ENCODE data around the gene HSD11B2.
A peak's percentile ranks its signal among the peaks of the same experiment; 100 is the strongest.

Gene HSD11B2

GRCh38 chr16:67394155-67395104 lies 36.5 kb upstream of the HSD11B2 start:
- DNase-seq (ENCODE audit: extremely low spot score): no peak
- ChIA-PET CTCF (interaction anchor here (3.5 kb wide), 1 partner anchor 14 kb away, joined by 16 read pairs; no protein-coding TSS in a partner anchor), POLR2A (interaction anchor here (1.0 kb wide), 1 partner anchor 27 kb away, joined by 3 read pairs; no protein-coding TSS in a partner anchor)
- TF ChIP-seq SUZ12 (IDR thresholded peaks at IDR 0.05): no peak
- no peak for TF ChIP-seq PKNOX1 (IDR thresholded peaks at IDR 0.05)
- no peak for TF ChIP-seq LEF1 (IDR thresholded peaks at IDR 0.05; ENCODE audit: borderline replicate concordance)
- no peak for TF ChIP-seq TARDBP (IDR thresholded peaks at IDR 0.05)
- TF ChIP-seq CTBP1 (IDR thresholded peaks at IDR 0.05; ENCODE audit: borderline replicate concordance): no peak
- TF ChIP-seq NFRKB (IDR thresholded peaks at IDR 0.05): no peak
- TF ChIP-seq ELF4 (IDR thresholded peaks at IDR 0.05): no peak
- TF ChIP-seq FOXK2 (IDR thresholded peaks at IDR 0.05): no peak
- TF ChIP-seq HDGF (IDR thresholded peaks at IDR 0.05; ENCODE audit: borderline replicate concordance): no peak
- TF ChIP-seq L3MBTL2 (conservative IDR thresholded peaks at IDR 0.05): no peak
- TF ChIP-seq SP1 (IDR thresholded peaks at IDR 0.05): no peak

GRCh38 chr16:67395105-67395457 lies 35.8 kb upstream of the HSD11B2 start:
- no peak for TF ChIP-seq FOXA1 (IDR thresholded peaks at IDR 0.05)
- TF ChIP-seq BHLHE40 (IDR thresholded peaks at IDR 0.05; ENCODE audit: borderline replicate concordance): no peak
- TF ChIP-seq L3MBTL2 (conservative IDR thresholded peaks at IDR 0.05): no peak
- TF ChIP-seq ZNF384 (IDR thresholded peaks at IDR 0.05): no peak
- no peak for TF ChIP-seq CTBP1 (IDR thresholded peaks at IDR 0.05; ENCODE audit: borderline replicate concordance)
- TF ChIP-seq FOXM1 (IDR thresholded peaks at IDR 0.05; ENCODE audit: borderline replicate concordance): no peak
- no peak for TF ChIP-seq LEF1 (IDR thresholded peaks at IDR 0.05; ENCODE audit: borderline replicate concordance)
- no peak for TF ChIP-seq ARNT (IDR thresholded peaks at IDR 0.05)
- TF ChIP-seq TARDBP (IDR thresholded peaks at IDR 0.05): no peak
- no peak for TF ChIP-seq NFRKB (IDR thresholded peaks at IDR 0.05)
- no peak for TF ChIP-seq SUZ12 (IDR thresholded peaks at IDR 0.05)
- TF ChIP-seq FOXK2 (IDR thresholded peaks at IDR 0.05): no peak
- TF ChIP-seq SP1 (IDR thresholded peaks at IDR 0.05): no peak
- no peak for TF ChIP-seq ELF4 (IDR thresholded peaks at IDR 0.05)
- no peak for TF ChIP-seq PKNOX1 (IDR thresholded peaks at IDR 0.05)
- TF ChIP-seq HDGF (IDR thresholded peaks at IDR 0.05; ENCODE audit: borderline replicate concordance): no peak
- POLR2A ChIA-PET: no interaction called here
- CTCF ChIA-PET: interaction anchor here (0.7 kb wide), 1 partner anchor 93 kb away, joined by 3 read pairs; no protein-coding TSS in a partner anchor
- no peak for DNase-seq (ENCODE audit: extremely low spot score)

- ChIA-PET CTCF (interaction anchor here (0.7 kb wide), 2 partner anchors 12 to 92 kb away, joined by 3 to 4 read pairs; no protein-coding TSS in a partner anchor), POLR2A (no interaction called here)
- no peak for DNase-seq (ENCODE audit: extremely low spot score)
- no peak for TF ChIP-seq FOXM1 (IDR thresholded peaks at IDR 0.05; ENCODE audit: borderline replicate concordance)
- no peak for TF ChIP-seq L3MBTL2 (conservative IDR thresholded peaks at IDR 0.05)
- no peak for TF ChIP-seq FOXK2 (IDR thresholded peaks at IDR 0.05)
- no peak for TF ChIP-seq BHLHE40 (IDR thresholded peaks at IDR 0.05; ENCODE audit: borderline replicate concordance)
- TF ChIP-seq FOXA1 (IDR thresholded peaks at IDR 0.05): no peak
- TF ChIP-seq SP1 (IDR thresholded peaks at IDR 0.05): no peak
- TF ChIP-seq ELF4 (IDR thresholded peaks at IDR 0.05): no peak
- TF ChIP-seq ARNT (IDR thresholded peaks at IDR 0.05): no peak
- no peak for TF ChIP-seq SUZ12 (IDR thresholded peaks at IDR 0.05)
- no peak for TF ChIP-seq HDGF (IDR thresholded peaks at IDR 0.05; ENCODE audit: borderline replicate concordance)
- no peak for TF ChIP-seq CTBP1 (IDR thresholded peaks at IDR 0.05; ENCODE audit: borderline replicate concordance)
- no peak for TF ChIP-seq TARDBP (IDR thresholded peaks at IDR 0.05)
- TF ChIP-seq ZNF384 (IDR thresholded peaks at IDR 0.05): no peak
- no peak for TF ChIP-seq NFRKB (IDR thresholded peaks at IDR 0.05)
- no peak for TF ChIP-seq PKNOX1 (IDR thresholded peaks at IDR 0.05)
- no peak for TF ChIP-seq LEF1 (IDR thresholded peaks at IDR 0.05; ENCODE audit: borderline replicate concordance)
These were observed 35.3 kb upstream of the HSD11B2 start for GRCh38 chr16:67395458-67396158.

GRCh38 chr16:67396159-67397035 lies 34.5 kb upstream of the HSD11B2 start:
- ChIA-PET CTCF (interaction anchor here (0.7 kb wide), 1 partner anchor 11 kb away, joined by 4 read pairs; no protein-coding TSS in a partner anchor), POLR2A (no interaction called here)
- DNase-seq (ENCODE audit: extremely low spot score): peak; percentile 43
- TF ChIP-seq SP1 (IDR thresholded peaks at IDR 0.05) (no peak), ELF4 (IDR thresholded peaks at IDR 0.05) (no peak), ZNF384 (IDR thresholded peaks at IDR 0.05) (no peak), TARDBP (IDR thresholded peaks at IDR 0.05) (no peak), FOXA1 (IDR thresholded peaks at IDR 0.05) (no peak), ARNT (IDR thresholded peaks at IDR 0.05) (no peak), L3MBTL2 (conservative IDR thresholded peaks at IDR 0.05) (no peak), SUZ12 (IDR thresholded peaks at IDR 0.05) (no peak), FOXK2 (IDR thresholded peaks at IDR 0.05) (no peak), LEF1 (IDR thresholded peaks at IDR 0.05; ENCODE audit: borderline replicate concordance) (no peak), BHLHE40 (IDR thresholded peaks at IDR 0.05; ENCODE audit: borderline replicate concordance) (no peak), HDGF (IDR thresholded peaks at IDR 0.05; ENCODE audit: borderline replicate concordance) (no peak), NFRKB (IDR thresholded peaks at IDR 0.05) (no peak), FOXM1 (IDR thresholded peaks at IDR 0.05; ENCODE audit: borderline replicate concordance) (no peak)

All from HEK293T (cell line).